ENCODE results near the gene LKAAEAR1. TPM values are rescaled to one million over a fixed set of nuclear protein-coding genes. Genes with fewer than 3 reads are reported as not detected.

Gene LKAAEAR1
- total and polyA plus RNA-seq, 2 of the 13 experiments (the other 11 are each of a cell fraction or from before 2014, with no cell fraction given) = not detected

- TF ChIP-seq SMC3 (IDR thresholded peaks at IDR 0.05; ENCODE audit: low read length) (peak; percentile 51; the same call in 1 of the 2 replicates), MEF2D (CRISPR knock-in tag; IDR thresholded peaks at IDR 0.05) (no peak; the same call in 1 of the 2 replicates), PRDM10 (CRISPR knock-in tag; IDR thresholded peaks at IDR 0.05; ENCODE audit: low read depth) (peak; percentile 31; the same call in 1 of the 2 replicates), FOXP4 (CRISPR knock-in tag; IDR thresholded peaks at IDR 0.05) (peak; percentile 65; the same call in 1 of the 2 replicates), RFX1 (IDR thresholded peaks at IDR 0.05) (no peak), NKX3-1 (CRISPR knock-in tag; IDR thresholded peaks at IDR 0.05) (0 out of 2 replicates have a peak, but pooled peaks have one; percentile 31), ZNF414 (CRISPR knock-in tag; IDR thresholded peaks at IDR 0.05) (no peak; the same call in 1 of the 2 replicates), RARG (CRISPR knock-in tag; IDR thresholded peaks at IDR 0.05; ENCODE audit: low read depth) (no peak), GMEB2 (CRISPR knock-in tag; IDR thresholded peaks at IDR 0.05; ENCODE audit: low read depth) (no peak), NFYB (CRISPR knock-in tag; IDR thresholded peaks at IDR 0.05) (peak; percentile 6; the same call in 1 of the 2 replicates), ZNF574 (CRISPR knock-in tag; IDR thresholded peaks at IDR 0.05) (peak; percentile 80), FUBP1 (CRISPR knock-in tag; IDR thresholded peaks at IDR 0.05; ENCODE audit: borderline replicate concordance) (no peak)
These were observed 26.3 kb downstream of the LKAAEAR1 start (continued) for GRCh38 chr20:64057628-64058498.

Measured in HepG2 (cell line).